G401 (cell line): ENCODE measurements around the gene PIGK. TPM values are rescaled to one million over a fixed set of nuclear protein-coding genes. Genes with fewer than 3 reads are reported as not detected.
"Not testable (repeated sequence)": the region's sequence is repeated elsewhere in the genome, so short reads cannot be mapped to it uniquely, and the experiment has no call there.

ENCODE experiments used
- DNase-seq: peaks from one replicate; pipeline ENCODE4 v3.0.0-alpha.2; 2015; ENCODE audit warnings: low spot score
- in situ Hi-C: cut with HindIII; loops from 2 replicates; pipeline ENCODE4 v1.10.0; 2016; ENCODE audit warnings: low sequenced_read_pairs, mixed read lengths
- total RNA-seq: library from RNA; depleted of rRNA; stranded (reverse); fragments of >200 nt; shearing (Covaris generic); gene quantifications from 2 replicates; pipeline ENCODE4 v1.2.3, GENCODE V29; 2014; rRNA removed

PIGK gene
- 23.1 and 25.1 TPM in 2 replicates for total RNA-seq

DNA sequence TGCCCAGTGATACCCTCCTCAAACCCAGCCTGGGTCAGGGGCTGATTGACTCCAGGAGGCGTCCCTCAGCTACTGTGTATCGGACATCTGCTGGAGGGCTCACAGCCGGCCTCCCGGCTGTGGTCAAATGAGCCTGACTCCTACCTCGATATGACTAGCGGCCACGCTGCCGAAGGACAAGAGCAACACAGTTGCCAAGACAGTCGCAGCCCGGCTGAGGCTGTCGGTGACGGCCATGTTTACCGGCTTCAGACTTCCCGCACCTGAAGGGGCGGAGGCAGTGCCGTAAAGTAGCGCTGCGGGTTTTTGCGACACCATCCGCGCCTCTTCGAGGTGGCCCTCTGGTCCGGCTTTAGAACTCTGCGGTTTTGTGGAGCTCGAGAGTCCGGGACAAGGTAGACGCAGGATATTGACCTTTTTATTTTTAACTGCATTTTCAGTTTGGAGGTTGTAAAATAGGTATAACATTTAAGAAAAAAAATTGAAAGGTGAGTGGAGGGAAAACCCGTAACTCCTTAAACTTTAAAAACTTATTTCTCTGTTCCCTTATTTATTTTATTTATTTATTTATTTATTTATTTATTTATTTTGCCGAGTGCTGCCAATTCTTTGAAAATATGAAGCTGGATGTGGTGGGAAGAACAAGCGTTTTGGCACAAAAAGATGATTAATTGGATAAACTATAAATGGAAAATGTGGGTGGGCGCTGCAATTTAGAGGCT is at the start of gene PIGK:
PIGK (minus strand) TSS at position 265 of the 722 bp plus-strand sequence; CDS start at position 237, 28 bp downstream.
- peak; percentile 90 for DNase-seq
- in situ Hi-C loops = no loop called here

DNA sequence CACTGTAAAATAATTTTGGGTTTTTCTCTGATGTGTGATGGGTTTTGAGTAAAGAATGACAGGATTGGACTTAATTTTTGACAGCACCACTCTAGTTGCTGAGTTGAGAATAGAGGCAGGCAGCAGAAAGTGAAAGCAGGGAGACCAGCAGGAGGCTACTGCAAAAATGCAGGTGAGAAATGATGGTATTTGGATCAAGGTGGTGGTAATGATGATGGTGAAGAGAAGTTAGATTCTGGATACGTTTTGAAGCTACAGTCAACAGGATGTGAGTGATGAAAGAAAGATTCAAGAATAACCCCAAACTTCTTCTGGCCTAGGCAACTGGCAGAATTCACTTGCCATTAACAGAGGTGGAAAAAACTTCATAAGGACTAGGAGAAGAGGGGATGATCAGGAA is 47.8 kb upstream of the PIGK start:
- no peak for DNase-seq
- in situ Hi-C loops = no loop called here

DNA sequence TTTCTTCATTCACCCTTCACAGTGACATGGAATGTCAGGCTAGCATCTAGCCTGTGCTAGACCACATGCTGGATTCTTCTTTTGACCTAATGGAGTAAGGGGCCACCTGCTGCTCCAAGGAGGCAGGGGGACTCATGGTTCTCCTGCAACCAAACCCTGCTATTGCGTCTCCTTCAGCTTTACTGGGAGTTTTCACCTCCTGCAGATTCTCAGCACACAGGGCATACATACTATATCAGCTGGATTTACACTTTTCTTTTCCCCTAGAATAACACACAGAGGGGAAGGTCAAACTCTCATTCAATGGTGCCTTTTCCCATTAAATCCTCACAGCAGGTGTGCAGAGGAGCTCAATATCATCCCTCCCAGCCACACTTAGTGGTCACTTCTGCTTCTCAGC is 46.0 kb upstream of the PIGK start:
- in situ Hi-C loops = no loop called here
- no peak for DNase-seq

DNA sequence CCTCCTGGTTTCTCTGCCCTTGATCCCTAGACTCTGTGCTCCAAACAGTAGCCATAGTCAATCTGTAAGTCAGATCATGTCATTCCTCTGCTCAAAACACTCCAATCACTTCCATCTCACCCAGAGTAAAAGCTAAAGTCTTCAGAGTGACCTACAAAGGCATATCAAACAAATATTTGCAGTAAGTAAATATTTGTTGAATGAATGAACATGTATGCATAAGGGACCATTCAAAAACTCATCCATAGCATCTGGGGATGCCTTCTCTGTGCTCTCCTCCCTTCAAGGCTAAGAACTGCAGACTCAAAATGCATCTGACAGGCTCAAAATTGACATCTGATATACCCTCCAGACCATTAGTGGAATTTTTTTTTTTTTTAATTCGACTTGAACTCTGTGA is 44.5 kb upstream of the PIGK start:
- in situ Hi-C loops = no loop called here
- DNase-seq = no peak

DNA sequence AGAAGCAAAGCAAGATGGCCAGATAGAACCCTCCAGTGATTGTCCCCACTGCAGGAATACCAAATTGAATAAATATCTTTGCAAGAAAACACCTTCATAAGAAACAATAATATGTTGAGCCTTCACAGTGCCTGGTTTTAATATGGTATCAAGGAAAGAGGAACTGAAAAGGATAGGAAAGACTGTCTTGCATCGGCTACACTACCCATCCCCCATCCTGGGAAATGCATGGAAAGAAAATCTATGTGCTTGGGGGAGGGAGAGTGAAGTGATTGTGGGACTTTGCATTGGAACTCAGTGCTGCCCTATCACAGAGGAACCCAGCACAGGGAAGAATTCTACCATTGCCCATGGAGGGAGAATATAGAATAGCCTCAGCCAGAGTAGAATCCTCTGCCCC is 34.0 kb upstream of the PIGK start:
- in situ Hi-C loops = no loop called here
- no peak for DNase-seq

DNA sequence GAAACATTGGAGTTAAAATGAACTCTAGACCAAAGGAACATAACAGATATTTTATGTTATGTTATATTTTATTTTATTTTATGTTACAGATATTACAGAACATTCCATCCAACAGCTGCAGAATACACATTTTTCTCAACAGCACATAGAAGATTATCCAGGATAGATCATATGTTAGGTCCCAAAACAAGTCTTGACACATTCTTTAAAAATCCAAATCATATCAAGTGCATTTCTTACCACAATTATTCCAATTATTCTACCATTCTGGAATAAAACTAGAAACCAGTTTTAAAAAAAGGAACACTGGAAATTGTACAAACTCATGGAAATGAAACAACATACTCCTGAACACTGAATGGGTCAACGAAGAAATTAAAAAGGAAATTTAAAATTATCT is 30.9 kb upstream of the PIGK start:
- in situ Hi-C loops = no loop called here
- DNase-seq = no peak

DNA sequence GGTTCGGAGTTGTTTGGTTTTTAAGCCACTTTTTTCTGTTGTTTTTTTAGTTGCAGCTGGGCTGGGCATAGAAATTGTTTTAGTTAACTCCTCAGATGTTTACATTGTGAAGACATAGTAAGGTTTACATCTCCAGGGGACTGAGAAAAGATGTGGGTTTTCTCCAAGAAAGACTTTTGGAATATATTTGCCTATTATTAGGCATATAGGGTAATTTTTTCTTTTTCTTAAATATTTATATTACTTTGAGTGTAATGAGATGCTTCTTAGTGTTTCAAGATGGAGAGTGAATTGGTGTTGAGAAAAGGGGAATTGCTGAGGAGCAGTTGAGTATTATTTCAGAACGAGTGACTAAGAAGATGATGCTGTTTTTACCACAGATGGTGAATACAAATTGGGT is 26.6 kb upstream of the PIGK start:
- no peak for DNase-seq
- in situ Hi-C loops = no loop called here

DNA sequence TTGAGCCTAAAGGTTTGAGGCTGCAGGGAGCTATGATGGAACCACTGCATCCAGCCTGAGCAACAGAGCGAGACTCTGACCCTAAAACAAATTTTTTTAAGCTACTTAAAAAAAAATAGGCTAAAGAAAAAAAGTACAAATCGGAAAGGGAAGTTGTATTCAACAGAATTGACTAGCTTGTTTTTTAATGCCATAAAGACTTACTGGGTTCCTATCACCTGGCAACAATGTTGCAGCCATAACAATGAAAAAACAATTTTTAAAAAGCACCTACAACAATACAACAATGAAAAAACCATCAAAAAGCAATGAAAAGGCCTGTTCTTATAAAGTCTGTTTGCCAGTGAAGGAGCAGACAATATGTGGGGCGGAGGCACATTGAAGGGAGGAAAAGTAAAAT is 20.1 kb upstream of the PIGK start:
- DNase-seq = no peak
- in situ Hi-C loops = no loop called here

DNA sequence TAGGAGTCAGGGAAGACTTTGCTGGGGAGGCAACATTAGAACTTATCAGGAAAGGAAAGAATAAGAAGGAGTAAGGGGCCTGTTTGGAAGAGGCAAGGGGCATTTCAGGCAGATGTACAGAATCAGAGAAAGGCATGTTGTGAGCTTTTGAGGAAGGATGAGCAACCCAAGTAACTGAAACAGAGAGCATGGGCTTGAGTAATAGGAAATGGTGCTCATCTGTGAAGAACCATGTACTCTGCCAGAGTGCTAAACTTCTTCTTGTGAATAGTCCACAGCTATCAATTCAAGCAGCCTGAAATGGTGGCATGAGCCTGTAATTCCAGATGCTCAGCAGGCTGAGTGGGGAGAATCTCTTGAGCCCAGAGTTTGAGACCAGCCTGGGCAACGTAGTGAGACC is 19.2 kb upstream of the PIGK start:
- in situ Hi-C loops = no loop called here
- DNase-seq = no peak

DNA sequence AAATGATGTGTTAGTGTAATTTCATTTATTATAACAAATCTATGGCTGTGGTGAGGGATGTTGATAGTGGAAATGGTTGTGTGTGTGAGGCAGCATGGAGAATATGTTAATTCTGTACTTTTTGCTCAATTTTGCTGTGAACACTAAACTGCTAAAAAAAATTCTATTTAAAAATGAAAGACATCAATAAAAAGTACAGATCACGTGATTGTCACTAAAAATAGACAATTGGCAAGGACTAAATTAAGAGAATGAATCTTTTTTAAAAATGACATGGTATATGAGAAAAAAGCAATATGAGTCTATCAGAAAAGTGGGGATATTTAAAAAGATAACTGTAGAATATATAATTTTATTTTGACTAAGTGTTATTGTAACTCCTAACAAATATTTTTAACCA is 15.7 kb upstream of the PIGK start:
- no peak for DNase-seq
- in situ Hi-C loops = no loop called here

DNA sequence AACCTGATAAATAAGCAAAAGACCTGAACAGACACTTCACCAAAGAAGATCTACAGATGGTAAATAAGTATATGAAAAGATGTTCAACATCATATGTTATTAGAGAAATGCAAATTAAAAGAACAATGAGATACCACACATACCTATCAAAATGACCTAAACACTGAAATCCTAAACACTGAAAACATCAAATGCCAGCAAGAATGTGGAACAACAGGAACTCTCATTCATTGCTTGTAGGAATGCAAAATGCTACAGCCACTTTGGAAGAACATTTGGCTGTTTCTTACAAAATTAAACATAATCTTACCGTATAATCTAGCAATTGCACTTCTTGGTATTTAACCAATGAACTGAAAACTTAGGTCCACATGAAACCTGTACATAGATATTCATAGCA is 14.9 kb upstream of the PIGK start:
- no peak for DNase-seq
- in situ Hi-C loops = no loop called here

DNA sequence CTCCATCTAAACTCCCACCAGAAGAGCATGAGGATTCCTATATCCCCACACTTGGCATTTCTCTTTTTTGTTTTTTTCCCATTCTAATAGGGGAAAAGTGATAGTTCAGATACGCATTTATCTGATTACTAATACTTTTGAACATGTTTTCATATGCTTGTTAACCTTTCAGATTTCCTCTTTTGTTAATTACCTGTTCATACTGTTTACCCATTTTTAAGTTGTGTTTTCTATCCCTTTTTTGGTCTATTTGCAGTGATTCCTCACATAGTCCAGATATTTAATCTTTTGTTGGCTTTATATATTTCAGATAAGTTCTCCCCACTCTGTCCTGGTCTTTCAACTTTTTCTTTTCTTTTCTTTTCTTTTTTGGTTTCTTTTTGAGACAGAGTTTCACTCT is 13.6 kb upstream of the PIGK start:
- DNase-seq = no peak
- in situ Hi-C loops = no loop called here

DNA sequence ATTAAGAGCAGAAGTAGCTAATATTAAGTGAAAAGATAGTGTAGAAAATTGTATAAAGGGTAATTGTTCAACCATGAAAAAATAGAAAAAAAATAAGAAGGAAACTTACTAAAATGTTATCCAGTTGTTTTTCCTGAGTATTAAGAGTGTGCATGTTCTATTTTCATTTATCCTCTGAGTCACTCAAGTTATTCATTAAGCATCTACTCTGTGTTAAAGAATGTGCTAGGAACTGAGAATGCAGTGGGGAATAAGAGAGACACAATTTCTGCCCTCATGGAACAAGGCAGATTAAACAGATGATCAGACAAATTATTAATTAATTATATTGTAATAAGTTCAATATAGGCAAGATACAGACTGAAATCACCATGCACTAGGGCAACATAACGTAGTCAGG is 10.8 kb upstream of the PIGK start:
- DNase-seq = no peak
- in situ Hi-C loops = no loop called here

DNA sequence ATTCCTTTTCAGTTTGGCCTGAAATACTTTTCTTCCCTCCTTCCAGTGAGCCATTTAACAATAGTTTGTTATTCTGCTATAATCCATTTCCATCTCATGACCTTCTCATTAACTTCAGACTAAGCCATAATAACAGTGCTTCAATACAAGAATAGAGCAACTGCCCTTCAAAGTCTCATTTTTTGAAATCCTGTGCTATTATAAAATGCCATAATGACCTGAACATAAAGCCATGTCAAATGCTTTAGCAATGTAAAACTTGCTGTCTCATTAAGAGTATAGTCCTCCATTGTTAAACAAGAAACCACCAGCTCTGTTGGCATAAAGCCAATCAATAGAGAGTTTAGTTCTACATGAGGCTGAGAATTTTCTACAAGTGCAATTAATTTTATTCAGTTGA is 9.6 kb upstream of the PIGK start:
- in situ Hi-C loops = no loop called here
- DNase-seq = no peak

DNA sequence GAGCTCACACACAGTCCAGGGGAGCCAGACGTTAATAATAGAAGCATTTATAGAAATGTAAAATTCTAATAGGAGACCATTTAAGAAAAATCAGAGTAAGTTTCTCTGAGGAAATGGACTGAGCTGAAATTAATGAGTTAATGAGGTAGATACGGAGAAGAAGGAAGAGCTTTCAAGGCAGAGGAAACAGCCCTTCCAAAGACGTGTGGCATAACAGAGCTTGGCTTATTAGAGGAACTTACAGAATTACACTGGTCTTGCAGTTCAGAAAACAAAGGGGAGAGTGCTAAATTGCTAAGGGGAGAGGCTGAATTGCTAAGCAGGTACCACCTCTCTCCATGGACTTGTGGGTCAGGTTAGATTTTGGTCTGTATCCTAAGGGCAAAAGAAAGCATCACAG is 8.2 kb upstream of the PIGK start:
- in situ Hi-C loops = no loop called here
- no peak for DNase-seq

DNA sequence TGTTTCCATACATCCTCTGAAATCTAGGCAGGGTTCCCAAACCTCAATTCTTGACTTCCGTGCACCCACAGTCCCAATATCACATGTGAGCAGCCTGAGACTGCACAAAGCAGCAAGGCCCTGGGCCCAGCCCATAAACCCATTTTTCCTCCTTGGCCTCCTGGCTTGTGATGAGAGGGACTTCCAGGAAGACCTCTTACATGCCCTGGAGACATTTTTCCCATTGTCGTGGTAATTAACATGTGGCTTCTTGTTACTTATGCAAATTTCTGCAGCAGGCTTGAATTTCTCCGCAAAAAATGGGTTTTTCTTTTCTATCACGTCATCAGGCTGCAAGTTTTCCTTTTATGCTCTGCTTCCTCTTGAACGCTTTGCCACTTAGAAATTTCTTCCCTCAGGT is 3.3 kb upstream of the PIGK start:
- in situ Hi-C loops = no loop called here
- no peak for DNase-seq

DNA sequence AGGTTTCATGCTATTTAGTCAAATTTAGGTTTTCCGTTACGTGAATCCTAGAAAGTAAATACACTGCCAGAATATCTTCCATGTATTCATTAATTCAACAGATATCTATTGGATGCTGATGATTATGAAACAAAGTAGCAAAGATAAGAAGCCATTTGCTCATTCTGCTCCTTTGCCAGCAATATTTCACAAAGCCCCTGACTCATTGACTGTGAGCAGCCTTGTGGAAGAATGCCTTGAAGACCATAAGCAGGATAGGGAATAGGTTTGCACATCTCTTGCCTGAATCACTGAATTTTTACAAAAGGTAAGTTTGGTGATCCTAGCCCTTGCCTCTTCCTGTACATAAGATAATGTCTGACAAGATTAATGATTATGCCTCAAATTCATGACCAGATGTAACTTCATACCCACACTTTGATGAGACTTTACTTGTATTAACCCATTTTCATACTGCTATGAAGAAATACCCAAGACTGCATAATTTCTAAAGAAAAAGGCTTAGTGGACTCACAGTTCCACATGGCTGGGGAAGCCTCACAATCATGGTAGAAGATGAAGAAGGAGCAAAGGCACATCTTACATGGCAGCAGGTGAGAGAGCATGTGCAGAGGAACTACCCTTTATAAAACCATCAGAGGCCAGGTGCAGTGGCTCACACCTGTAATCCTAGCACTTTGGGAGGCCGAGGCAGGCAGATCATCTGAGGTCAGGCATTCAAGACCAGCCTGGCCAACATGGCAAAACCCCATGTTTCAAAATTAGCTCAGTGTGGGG is 1.6 kb upstream of the PIGK start:
- in situ Hi-C loops = no loop called here
- peak; percentile 2 for DNase-seq

DNA sequence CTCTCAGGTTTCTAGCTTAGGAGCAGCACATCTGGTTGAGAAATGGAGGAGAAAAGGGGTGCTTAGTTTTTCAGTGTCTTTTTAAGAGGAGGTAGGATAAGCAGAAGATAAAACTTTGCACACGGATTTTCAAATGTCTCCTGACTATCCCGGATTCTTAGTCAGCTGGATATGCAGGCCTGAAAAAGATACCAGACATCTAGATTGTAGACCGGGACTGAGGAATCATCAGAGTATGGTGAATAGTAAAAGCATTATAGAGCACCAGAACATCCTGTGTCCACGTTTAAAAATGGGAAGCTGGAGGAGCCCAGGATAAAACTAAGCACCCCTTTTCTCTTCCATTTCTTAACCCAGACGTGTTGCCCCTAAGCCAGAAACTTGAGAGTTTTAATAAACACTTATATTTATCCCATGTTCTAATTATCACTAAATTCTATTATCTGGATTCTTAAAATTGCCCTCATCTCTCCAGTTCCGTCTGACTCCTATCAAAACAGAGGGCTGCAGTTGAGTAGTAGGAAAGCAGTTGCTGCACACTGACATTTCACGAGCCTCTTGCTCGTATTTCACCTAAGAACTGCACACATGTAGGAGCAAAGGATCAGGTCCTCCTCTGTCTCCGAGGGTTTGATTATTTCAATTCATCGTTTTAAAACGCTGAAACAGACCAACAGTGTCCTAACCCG is 609 bp downstream of the PIGK start:
- peak; percentile 68 for DNase-seq
- in situ Hi-C loops = no loop called here

DNA sequence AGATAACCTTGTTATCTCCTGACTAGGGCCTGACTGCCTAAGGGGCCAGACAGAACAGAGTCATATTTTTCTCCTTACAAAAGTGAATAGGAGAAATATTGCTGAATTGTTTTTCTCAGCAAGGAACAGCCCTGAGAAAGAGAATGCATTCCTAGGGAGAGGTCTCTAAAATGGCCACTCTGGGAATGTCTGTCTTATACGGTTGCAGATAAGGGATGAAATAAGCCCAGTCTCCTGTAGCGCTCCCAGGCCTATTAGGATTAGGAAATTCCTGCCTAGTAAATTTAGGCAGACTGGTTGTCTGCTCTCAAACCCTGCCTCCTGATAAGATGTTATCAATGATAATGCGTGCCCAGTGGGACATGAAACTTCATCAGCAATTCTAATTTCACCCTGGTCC is 15.2 kb downstream of the PIGK start:
- in situ Hi-C loops, DNase-seq: not testable (repeated sequence)

DNA sequence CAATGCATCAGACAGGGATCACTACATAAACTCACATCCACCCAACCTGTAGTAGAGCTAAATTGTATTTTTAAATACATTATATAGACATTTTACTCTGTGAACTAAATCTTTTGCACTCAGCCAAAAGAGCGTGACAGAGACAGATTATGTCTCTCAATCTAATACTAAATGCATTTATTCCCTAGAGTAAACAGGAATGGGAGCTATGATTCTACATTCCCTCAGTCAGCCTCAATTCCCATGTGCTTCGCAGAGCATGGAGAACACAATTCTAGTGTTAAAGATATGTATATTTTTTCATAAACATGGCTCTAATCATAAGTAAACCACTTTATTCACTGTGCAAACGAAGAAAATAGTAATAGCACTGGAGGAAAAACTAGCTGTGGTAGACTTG is 16.5 kb downstream of the PIGK start:
- in situ Hi-C loops = no loop called here
- DNase-seq = no peak
